Vagina (tissue), 2 donors: ENCODE data around the gene AMZ2. TPM values are rescaled to one million over a fixed set of nuclear protein-coding genes. Genes with fewer than 3 reads are reported as not detected.
"Not testable (repeated sequence)": the region's sequence is repeated elsewhere in the genome, so short reads cannot be mapped to it uniquely, and the experiment has no call there.

ENCODE experiments used
- DNase-seq, 2 donors: peaks; one replicate each; pipeline ENCODE4 v3.0.0-alpha.2; 2017; ENCODE audit errors: extremely low spot score in 2 of 2
- H3K27ac ChIP-seq: fragments of 200-600 bp; sonication (generic); one replicate; pipeline ENCODE4 v1.5.1; 2019
- H3K27me3 ChIP-seq: fragments of 200-600 bp; sonication (generic); one replicate; pipeline ENCODE4 v1.5.1; 2019
- H3K36me3 ChIP-seq, 2 donors: fragments of 200-600 bp; sonication (generic); one replicate each; pipeline ENCODE4 v1.5.1; 2017 to 2019
- H3K4me1 ChIP-seq: fragments of 200-600 bp; sonication (generic); one replicate; pipeline ENCODE4 v1.5.1; 2019
- H3K4me3 ChIP-seq, 2 donors: fragments of 200-600 bp; sonication (generic); 1 replicate in 1 of 2; 2 replicates in 1 of 2; pipeline ENCODE4 v1.5.1; 2016 to 2019
- H3K9me3 ChIP-seq: fragments of 200-600 bp; sonication (generic); one replicate; pipeline ENCODE4 v1.5.1; 2019
- POLR2A ChIP-seq, 2 donors: fragments of 450-650 bp; IDR thresholded peaks; one replicate each; pipeline ENCODE4 v1.6.1; 2017; ENCODE audit warnings: antibody characterized with exemption in 2 of 2, mild to moderate bottlenecking in 2 of 2, moderate library complexity in 2 of 2
- POLR2AphosphoS5 ChIP-seq, 2 donors: sonication (generic); formaldehyde crosslinking; IDR thresholded peaks; one replicate each; pipeline ENCODE4 v1.9.0; 2017; ENCODE audit warnings: antibody characterized with exemption in 2 of 2, mild to moderate bottlenecking in 2 of 2, low read depth in 1 of 2; ENCODE audit not compliant: insufficient read depth in 1 of 2
- intact Hi-C: fragments of 100-400 bp; cut with DNase I; formaldehyde crosslinking; loops from one replicate; pipeline ENCODE4 v1.15.1; 2023
- total RNA-seq: library from RNA; depleted of rRNA; stranded (reverse); fragments of >200 nt; gene quantifications from one replicate; pipeline ENCODE4 v1.2.3, GENCODE V29; 2016
- TF ChIP-seq, protein P1 (sequence below), 3 experiments: fragments of 450-650 bp in 2 of 3; fragments of 200-600 bp in 1 of 3; sonication (generic) in 1 of 3; IDR thresholded peaks; one replicate each; pipeline ENCODE4 v1.5.1; 2017 to 2019; ENCODE audit warnings: antibody characterized with exemption in 3 of 3, mild to moderate bottlenecking in 2 of 3, moderate library complexity in 2 of 3

The AMZ2 gene
- total RNA-seq, 1 donor from 2014 or later: 39.8 TPM

DNA sequence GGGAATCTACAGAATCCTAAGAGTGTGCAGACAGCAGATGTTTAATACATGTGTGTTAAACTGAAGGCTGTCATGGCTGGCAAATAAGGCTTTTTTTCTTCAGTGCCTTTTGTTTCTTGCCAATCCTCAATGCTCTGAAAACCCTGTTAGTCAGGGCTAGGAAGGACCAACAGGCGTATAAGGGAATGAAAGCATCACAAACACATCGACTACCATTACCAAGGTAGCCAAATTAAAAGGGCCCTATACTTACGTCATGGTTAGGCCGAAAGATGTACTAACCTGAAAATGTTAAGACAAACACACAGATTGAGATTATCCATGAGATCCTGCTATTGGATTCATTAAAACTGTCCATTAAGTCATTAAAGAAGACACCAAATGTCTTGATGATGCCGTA, 30.0 kb downstream of the AMZ2 start:
- intact Hi-C loops: loop anchor here (10.0 kb wide), 1 partner anchor 147 kb away; no protein-coding TSS in a partner anchor
- H3K4me3 ChIP-seq: no peak overlapping the region
- H3K4me1 ChIP-seq: no peaks in the 10 kb centered on the region
- H3K27me3 ChIP-seq: no peaks in the 10 kb centered on the region
- H3K27ac ChIP-seq: no peak overlapping the region
- TF ChIP-seq POLR2A (IDR thresholded peaks at IDR 0.05): no peak
- no peak for TF ChIP-seq POLR2AphosphoS5 (IDR thresholded peaks at IDR 0.05; ENCODE audit: insufficient read depth in 1 of 2, low read depth in 1 of 2)
- H3K36me3 ChIP-seq: peaks cover 0 to 9% of the 10 kb centered on the region in 2 donors
- DNase-seq: peak in 1 of 2 donors; percentile 3
- no peaks in the 10 kb centered on the region for H3K9me3 ChIP-seq

DNA sequence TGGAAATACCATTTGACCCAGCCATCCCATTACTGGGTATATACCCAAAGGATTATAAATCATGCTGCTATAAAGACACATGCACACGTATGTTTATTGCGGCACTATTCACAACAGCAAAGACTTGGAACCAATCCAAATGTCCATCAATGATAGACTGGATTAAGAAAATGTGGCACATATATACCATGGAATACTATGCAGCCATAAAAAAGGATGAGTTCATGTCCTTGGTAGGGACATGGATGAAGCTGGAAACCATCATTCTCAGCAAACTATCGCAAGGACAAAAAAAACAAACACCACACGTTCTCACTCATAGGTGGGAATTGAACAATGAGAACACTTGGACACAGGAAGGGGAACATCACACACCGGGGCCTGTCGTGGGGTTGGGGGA, 34.1 kb downstream of the AMZ2 start:
- H3K27me3 ChIP-seq, H3K4me1 ChIP-seq, H3K9me3 ChIP-seq, intact Hi-C loops, DNase-seq, H3K36me3 ChIP-seq, H3K4me3 ChIP-seq, H3K27ac ChIP-seq: not testable (repeated sequence)

DNA sequence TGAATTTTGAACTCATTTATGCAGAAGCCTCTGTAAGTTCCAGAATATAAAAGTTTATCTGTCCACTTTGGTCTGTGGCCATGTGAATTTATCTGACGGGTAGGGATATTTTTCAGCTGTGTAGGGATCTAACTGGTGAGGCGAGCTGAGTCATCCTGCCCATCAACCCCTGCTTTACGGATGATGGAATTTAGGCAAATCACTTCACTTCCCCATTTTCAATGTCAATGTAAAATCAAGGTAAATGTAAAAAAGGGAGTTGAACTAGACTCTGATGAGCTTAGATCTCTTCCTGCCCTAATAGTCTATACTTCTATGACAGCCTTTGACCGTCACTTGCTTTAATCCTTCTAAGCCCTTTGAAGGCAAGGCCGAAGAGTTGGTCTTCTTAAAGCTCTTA, 40.5 kb downstream of the AMZ2 start:
- intact Hi-C loops: no loop called here
- H3K27me3 ChIP-seq: no peaks in the 10 kb centered on the region
- no peaks in the 10 kb centered on the region for H3K36me3 ChIP-seq
- TF ChIP-seq, protein P1, sequence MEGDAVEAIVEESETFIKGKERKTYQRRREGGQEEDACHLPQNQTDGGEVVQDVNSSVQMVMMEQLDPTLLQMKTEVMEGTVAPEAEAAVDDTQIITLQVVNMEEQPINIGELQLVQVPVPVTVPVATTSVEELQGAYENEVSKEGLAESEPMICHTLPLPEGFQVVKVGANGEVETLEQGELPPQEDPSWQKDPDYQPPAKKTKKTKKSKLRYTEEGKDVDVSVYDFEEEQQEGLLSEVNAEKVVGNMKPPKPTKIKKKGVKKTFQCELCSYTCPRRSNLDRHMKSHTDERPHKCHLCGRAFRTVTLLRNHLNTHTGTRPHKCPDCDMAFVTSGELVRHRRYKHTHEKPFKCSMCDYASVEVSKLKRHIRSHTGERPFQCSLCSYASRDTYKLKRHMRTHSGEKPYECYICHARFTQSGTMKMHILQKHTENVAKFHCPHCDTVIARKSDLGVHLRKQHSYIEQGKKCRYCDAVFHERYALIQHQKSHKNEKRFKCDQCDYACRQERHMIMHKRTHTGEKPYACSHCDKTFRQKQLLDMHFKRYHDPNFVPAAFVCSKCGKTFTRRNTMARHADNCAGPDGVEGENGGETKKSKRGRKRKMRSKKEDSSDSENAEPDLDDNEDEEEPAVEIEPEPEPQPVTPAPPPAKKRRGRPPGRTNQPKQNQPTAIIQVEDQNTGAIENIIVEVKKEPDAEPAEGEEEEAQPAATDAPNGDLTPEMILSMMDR (IDR thresholded peaks at IDR 0.05): no peak
- TF ChIP-seq POLR2AphosphoS5 (IDR thresholded peaks at IDR 0.05; ENCODE audit: insufficient read depth in 1 of 2, low read depth in 1 of 2) (no peak), POLR2A (IDR thresholded peaks at IDR 0.05) (no peak)
- no peak overlapping the region for H3K4me3 ChIP-seq
- DNase-seq: no peak
- H3K4me1 ChIP-seq: peaks cover 33% of the 10 kb centered on the region
- H3K27ac ChIP-seq: no peak overlapping the region
- no peaks in the 10 kb centered on the region for H3K9me3 ChIP-seq

DNA sequence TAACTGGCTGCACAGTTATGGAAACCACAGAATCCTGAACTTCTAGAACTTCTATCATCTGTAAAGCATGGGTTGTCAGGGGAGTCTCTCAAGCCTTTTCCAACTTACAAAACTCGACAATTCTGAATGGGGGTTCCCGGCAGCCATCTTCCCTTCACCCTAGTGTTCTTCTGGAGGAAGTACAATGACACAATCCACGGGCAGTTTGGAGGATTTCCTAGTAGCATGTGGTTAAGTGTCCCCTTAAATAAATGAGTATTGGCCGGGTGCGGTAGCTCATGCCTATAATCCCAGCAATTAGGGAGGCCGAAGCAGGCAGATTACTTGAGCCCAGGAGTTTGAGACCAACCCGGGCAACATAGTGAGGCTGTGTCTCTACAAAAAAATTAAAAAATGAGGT, 41.0 kb downstream of the AMZ2 start:
- TF ChIP-seq, protein P1 (IDR thresholded peaks at IDR 0.05): no peak
- no peak for TF ChIP-seq POLR2AphosphoS5 (IDR thresholded peaks at IDR 0.05; ENCODE audit: insufficient read depth in 1 of 2, low read depth in 1 of 2)
- no peak for TF ChIP-seq POLR2A (IDR thresholded peaks at IDR 0.05)
- Histone ChIP-seq H3K4me1 (peaks cover 33% of the 10 kb centered on the region), H3K9me3 (no peaks in the 10 kb centered on the region), H3K27ac (no peak overlapping the region), H3K36me3 (no peaks in the 10 kb centered on the region), H3K27me3 (no peaks in the 10 kb centered on the region), H3K4me3 (no peak overlapping the region)
- intact Hi-C loops: no loop called here
- DNase-seq: no peak

DNA sequence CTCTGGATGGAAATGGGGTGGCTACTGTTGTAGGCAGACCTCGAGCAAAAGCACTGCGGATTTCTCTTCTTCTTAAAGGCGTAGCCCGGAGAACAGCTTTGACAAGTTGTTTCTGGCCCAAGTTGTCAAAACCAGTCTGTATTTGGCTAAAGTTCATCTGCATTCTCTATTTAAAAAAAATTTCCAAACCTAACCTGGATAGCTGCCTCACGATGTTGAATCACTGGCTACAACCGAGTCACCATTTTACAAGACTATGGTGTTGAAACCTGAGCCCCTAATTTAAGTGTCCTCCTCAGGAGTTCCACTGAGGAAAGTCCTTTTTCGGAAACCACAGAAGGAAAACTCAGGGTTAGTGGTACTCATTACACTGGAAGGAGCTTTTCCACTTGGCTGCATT, 41.6 kb downstream of the AMZ2 start:
- TF ChIP-seq POLR2AphosphoS5 (IDR thresholded peaks at IDR 0.05; ENCODE audit: insufficient read depth in 1 of 2, low read depth in 1 of 2) (peak in 1 of 2 donors; percentile 18), POLR2A (IDR thresholded peaks at IDR 0.05) (no peak)
- intact Hi-C loops: no loop called here
- H3K27me3 ChIP-seq: no peaks in the 10 kb centered on the region
- no peaks in the 10 kb centered on the region for H3K9me3 ChIP-seq
- H3K4me3 ChIP-seq: peak overlapping the region; percentile 53 to 76
- H3K4me1 ChIP-seq: peaks cover 33% of the 10 kb centered on the region
- no peak for DNase-seq
- no peak overlapping the region for H3K27ac ChIP-seq
- H3K36me3 ChIP-seq: no peaks in the 10 kb centered on the region

DNA sequence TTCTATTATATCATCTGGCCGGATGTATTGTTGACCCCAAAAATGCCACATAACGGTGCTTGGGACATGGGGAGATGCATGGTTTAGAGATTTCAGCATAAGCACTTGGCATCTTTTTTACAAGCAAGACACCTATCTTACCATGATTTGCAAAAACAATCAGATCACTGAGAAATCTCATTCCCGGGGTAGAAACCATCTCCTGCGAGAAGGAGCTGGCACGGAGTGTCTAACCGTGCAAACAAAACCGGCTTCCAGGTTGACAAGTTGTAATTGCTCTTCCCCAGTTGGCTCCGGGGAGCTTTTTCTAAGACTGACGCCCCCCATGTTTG, 42.1 kb downstream of the AMZ2 start:
- Histone ChIP-seq H3K36me3 (no peaks in the 10 kb centered on the region), H3K9me3 (no peaks in the 10 kb centered on the region), H3K4me3 (peak overlapping the region; percentile 53 to 76), H3K27ac (peak overlapping the region; percentile 67), H3K27me3 (no peaks in the 10 kb centered on the region), H3K4me1 (peaks cover 33% of the 10 kb centered on the region)
- TF ChIP-seq, protein P1 (IDR thresholded peaks at IDR 0.05): no peak
- TF ChIP-seq POLR2AphosphoS5 (IDR thresholded peaks at IDR 0.05; ENCODE audit: insufficient read depth in 1 of 2, low read depth in 1 of 2) (no peak), POLR2A (IDR thresholded peaks at IDR 0.05) (no peak)
- intact Hi-C loops: no loop called here
- no peak for DNase-seq
